ENCODE results near the gene FAM114A2. TPM values are rescaled to one million over a fixed set of nuclear protein-coding genes. Genes with fewer than 3 reads are reported as not detected.

FAM114A2 gene
- total RNA-seq, 2 donors from 2014 or later = 18.0 to 19.7 TPM

GRCh38 chr5:154065971-154066370, 27.3 kb upstream of the FAM114A2 start:
- Mint-ChIP-seq H3K4me1 (peaks cover 4% of the 10 kb centered on the region), H3K27ac (no peak overlapping the region), H3K36me3 (ENCODE audit: low read depth) (peaks cover 5% of the 10 kb centered on the region), H3K9me3 (peaks cover 11% of the 10 kb centered on the region), H3K27me3 (ENCODE audit: insufficient read depth) (peaks cover 7% of the 10 kb centered on the region), H3K4me3 (no peak overlapping the region)
- Histone ChIP-seq H3K27ac (ENCODE audit: low read depth, low read length) (no peak overlapping the region), H3K4me3 (ENCODE audit: low read length) (no peak overlapping the region), H3K9ac (ENCODE audit: extremely low read depth, low read length, poor library complexity, severe bottlenecking) (no peak overlapping the region), H3K4me1 (ENCODE audit: control insufficient read depth, insufficient read depth, low read length) (peaks cover 2% of the 10 kb centered on the region), H3K9me3 (ENCODE audit: control insufficient read depth, low read length) (no peaks in the 10 kb centered on the region), H3K27me3 (ENCODE audit: control insufficient read depth, insufficient read depth, low read length, poor library complexity, severe bottlenecking) (no peaks in the 10 kb centered on the region), H3K36me3 (ENCODE audit: control insufficient read depth, insufficient read depth, low read length) (no peaks in the 10 kb centered on the region)
- no peak for DNase-seq
- no peak for TF ChIP-seq CTCF (conservative IDR thresholded peaks at IDR 0.05)

GRCh38 chr5:154063372-154063771, 24.7 kb upstream of the FAM114A2 start:
- Histone ChIP-seq H3K27ac (ENCODE audit: low read depth, low read length) (no peak overlapping the region), H3K4me3 (ENCODE audit: low read length) (no peak overlapping the region), H3K27me3 (ENCODE audit: control insufficient read depth, insufficient read depth, low read length, poor library complexity, severe bottlenecking) (no peaks in the 10 kb centered on the region), H3K9ac (ENCODE audit: extremely low read depth, low read length, poor library complexity, severe bottlenecking) (no peak overlapping the region), H3K36me3 (ENCODE audit: control insufficient read depth, insufficient read depth, low read length) (no peaks in the 10 kb centered on the region), H3K4me1 (ENCODE audit: control insufficient read depth, insufficient read depth, low read length) (peaks cover 2% of the 10 kb centered on the region), H3K9me3 (ENCODE audit: control insufficient read depth, low read length) (no peaks in the 10 kb centered on the region)
- Mint-ChIP-seq H3K4me1 (peaks cover 8% of the 10 kb centered on the region), H3K4me3 (no peak overlapping the region), H3K36me3 (ENCODE audit: low read depth) (no peaks in the 10 kb centered on the region), H3K9me3 (no peaks in the 10 kb centered on the region), H3K27me3 (ENCODE audit: insufficient read depth) (no peaks in the 10 kb centered on the region), H3K27ac (no peak overlapping the region)
- DNase-seq = no peak
- no peak for TF ChIP-seq CTCF (conservative IDR thresholded peaks at IDR 0.05)

- H3K36me3 ChIP-seq (ENCODE audit: control insufficient read depth, insufficient read depth, low read length) = no peaks in the 10 kb centered on the region
- no peak for TF ChIP-seq CTCF (conservative IDR thresholded peaks at IDR 0.05)
- H3K9me3 ChIP-seq (ENCODE audit: control insufficient read depth, low read length) = no peaks in the 10 kb centered on the region
- Mint-ChIP-seq H3K9me3 (no peaks in the 10 kb centered on the region), H3K27me3 (ENCODE audit: insufficient read depth) (no peaks in the 10 kb centered on the region), H3K27ac (no peak overlapping the region), H3K4me3 (no peak overlapping the region), H3K36me3 (ENCODE audit: low read depth) (no peaks in the 10 kb centered on the region), H3K4me1 (peaks cover 5% of the 10 kb centered on the region)
- 86 to 92% methylated on average over 3 of the region's 3 CpGs for WGBS, 2 experiments (ENCODE audit: insufficient coverage in 1 of 2, insufficient read length in 1 of 2)
- no peak overlapping the region for H3K4me3 ChIP-seq (ENCODE audit: low read length)
- H3K9ac ChIP-seq (ENCODE audit: extremely low read depth, low read length, poor library complexity, severe bottlenecking) = no peak overlapping the region
- no peak overlapping the region for H3K27ac ChIP-seq (ENCODE audit: low read depth, low read length)
- no peak for DNase-seq
- no peaks in the 10 kb centered on the region for H3K27me3 ChIP-seq (ENCODE audit: control insufficient read depth, insufficient read depth, low read length, poor library complexity, severe bottlenecking)
- H3K4me1 ChIP-seq (ENCODE audit: control insufficient read depth, insufficient read depth, low read length) = peaks cover 1% of the 10 kb centered on the region
Observed at GRCh38 chr5:154060606-154061005, 21.9 kb upstream of the FAM114A2 start.

Data from endodermal cell (in vitro differentiated cells).